ENCODE results near the gene IGFBP7.

The IGFBP7 gene

DNA sequence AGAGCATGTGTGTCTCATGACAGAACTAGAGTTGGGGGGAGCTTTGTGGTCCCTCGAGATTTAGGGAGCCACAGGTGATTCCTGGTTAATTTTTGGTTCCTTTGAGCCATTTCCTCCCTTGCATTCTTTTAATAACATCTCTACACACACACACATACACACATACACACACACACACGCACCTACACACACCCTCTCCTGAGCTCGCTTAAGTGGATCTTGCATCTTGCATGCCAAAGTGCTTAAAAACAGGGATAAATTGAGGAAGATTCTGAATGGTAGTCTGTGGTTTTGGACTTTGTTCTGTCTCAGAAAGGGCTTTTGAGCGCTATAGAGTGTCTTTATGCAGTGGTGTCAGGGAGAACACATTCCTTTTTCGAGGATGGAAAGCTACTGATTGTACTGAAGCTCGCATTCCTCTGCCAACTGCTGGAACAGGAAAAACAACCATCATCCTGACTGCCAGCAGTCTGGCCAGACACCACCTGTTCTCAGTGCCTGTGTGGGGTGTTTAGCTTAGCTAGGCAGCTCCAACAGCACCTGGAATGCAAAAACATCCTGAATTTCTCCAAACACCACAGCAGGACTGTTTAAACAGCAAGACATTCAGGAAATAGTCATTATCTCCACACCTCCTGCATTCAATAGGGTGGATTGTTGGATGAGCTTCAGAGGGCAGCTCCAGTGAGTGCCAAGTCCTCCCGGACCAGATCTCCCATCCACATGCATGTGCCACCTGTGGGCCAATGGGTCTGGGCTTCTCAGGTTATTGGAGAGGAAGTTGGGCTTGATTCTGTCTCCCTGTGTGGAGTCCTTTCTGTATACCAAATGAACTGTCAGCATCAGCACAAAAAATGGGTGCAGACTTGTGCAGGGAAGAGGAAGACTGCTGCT lies 21.9 kb upstream of the IGFBP7 start:
- TF ChIP-seq, protein P1, sequence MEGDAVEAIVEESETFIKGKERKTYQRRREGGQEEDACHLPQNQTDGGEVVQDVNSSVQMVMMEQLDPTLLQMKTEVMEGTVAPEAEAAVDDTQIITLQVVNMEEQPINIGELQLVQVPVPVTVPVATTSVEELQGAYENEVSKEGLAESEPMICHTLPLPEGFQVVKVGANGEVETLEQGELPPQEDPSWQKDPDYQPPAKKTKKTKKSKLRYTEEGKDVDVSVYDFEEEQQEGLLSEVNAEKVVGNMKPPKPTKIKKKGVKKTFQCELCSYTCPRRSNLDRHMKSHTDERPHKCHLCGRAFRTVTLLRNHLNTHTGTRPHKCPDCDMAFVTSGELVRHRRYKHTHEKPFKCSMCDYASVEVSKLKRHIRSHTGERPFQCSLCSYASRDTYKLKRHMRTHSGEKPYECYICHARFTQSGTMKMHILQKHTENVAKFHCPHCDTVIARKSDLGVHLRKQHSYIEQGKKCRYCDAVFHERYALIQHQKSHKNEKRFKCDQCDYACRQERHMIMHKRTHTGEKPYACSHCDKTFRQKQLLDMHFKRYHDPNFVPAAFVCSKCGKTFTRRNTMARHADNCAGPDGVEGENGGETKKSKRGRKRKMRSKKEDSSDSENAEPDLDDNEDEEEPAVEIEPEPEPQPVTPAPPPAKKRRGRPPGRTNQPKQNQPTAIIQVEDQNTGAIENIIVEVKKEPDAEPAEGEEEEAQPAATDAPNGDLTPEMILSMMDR (conservative IDR thresholded peaks at IDR 0.05; ENCODE audit: low read depth, low read length), result no peak
- H3K4me3 ChIP-seq (ENCODE audit: low read depth, low read length), result no peak overlapping the region
- DNase-seq (ENCODE audit: low read depth), result peak; percentile 46

DNA sequence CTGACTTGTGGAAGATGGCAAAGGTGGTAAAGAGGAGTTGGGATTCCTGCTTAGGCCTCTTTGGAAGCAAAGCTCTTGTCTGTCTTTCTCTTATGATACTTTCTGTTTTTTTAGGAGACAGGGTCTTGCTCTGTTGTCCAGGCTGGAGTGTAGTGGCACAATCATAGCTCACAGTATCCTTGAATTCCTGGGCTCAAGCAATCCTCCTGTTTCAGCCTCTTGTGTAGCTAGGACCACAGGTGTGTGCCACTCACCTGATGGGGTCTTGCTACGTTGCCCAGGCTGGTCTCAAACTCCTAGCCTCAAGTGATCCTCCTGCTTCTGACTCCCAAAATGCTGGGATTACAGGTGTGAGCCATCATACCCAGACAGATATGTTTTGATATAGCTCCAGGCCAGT lies 19.3 kb upstream of the IGFBP7 start:
- H3K4me3 ChIP-seq (ENCODE audit: low read depth, low read length), result no peak overlapping the region
- DNase-seq (ENCODE audit: low read depth), result no peak
- TF ChIP-seq, protein P1 (conservative IDR thresholded peaks at IDR 0.05; ENCODE audit: low read depth, low read length), result no peak

DNA sequence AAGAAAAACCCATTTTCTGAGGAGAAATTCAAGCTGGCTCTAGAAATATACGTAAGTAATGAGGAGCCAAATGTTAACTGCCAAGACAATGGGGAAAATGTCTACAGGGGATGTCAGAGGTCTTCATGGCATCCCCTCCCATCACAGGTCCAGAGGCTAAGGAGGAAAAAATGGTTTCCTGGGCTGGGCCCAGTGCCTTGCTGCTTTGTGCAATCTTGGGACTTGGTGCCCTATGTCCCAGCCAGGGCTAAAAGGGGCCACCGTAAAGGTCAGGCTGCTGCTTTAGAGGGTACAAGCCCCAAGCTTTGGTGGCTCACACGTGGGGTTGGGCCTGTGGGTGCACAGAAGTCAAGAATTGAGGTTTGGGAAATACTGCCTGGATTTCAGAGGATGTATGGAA lies 17.2 kb upstream of the IGFBP7 start:
- H3K4me3 ChIP-seq (ENCODE audit: low read depth, low read length), result no peak overlapping the region
- no peak for DNase-seq (ENCODE audit: low read depth)
- TF ChIP-seq, protein P1 (conservative IDR thresholded peaks at IDR 0.05; ENCODE audit: low read depth, low read length), result no peak

DNA sequence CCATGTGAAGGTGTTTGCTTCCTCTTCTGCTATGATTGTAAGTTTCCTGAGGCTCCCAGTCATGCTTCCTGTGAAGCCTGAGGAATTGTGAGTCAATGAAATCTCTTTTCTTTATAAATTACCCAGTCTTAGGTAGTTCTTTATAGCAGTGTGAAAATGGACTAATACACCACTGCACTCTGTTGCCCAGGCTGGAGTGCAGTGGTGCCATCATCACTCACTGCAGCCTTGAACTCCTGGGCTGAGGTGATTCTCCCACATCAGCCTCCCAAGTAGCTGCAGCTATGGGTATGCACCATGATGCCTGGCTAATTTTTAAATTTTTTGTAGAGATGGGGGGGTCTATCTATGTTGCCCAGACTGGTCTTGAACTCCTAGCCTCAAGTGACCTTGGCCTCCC lies 15.8 kb upstream of the IGFBP7 start:
- H3K4me3 ChIP-seq (ENCODE audit: low read depth, low read length), result no peak overlapping the region
- TF ChIP-seq, protein P1 (conservative IDR thresholded peaks at IDR 0.05; ENCODE audit: low read depth, low read length), result no peak
- DNase-seq (ENCODE audit: low read depth), result no peak

DNA sequence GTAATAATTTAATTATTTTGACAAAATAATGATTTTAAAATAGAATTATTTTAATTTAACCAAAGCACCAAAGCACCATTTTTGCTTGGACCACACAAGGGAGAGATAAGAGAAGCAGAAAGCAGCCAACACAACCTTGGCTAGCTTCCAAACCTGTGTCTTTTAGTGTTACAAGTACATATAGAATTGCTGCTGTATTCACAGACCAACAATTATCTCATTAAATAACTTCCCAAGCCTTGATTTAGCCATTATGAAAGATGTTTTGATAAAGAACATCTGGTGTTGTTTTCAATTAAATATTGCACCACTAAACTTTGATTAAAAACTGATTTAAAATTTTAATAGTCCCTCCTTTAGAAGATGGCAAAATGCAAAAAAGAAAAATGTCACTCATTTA lies 14.0 kb upstream of the IGFBP7 start:
- DNase-seq (ENCODE audit: low read depth), result peak; percentile 52
- TF ChIP-seq, protein P1 (conservative IDR thresholded peaks at IDR 0.05; ENCODE audit: low read depth, low read length), result no peak
- H3K4me3 ChIP-seq (ENCODE audit: low read depth, low read length), result no peak overlapping the region

DNA sequence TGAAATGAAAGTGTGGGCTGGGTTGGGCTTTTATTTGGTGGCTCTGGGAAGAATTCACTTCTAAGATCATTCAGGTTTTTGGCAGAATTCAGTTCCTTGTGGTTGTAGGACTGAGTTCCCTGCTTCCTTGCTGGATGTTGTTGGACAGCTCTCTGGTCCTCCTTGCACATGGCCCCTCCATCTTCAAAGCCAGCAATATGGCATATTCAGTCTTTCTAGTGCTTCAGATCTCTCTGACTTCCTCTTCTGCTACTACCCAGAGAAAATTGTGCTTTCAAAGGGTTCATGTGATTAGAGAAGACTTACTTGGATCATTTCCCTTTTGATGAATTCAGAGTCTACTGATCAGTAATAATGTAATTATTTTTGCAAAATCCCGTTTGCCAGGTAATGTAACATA lies 12.8 kb upstream of the IGFBP7 start:
- TF ChIP-seq, protein P1 (conservative IDR thresholded peaks at IDR 0.05; ENCODE audit: low read depth, low read length), result no peak
- DNase-seq (ENCODE audit: low read depth), result no peak
- no peak overlapping the region for H3K4me3 ChIP-seq (ENCODE audit: low read depth, low read length)

Measured in choroid plexus epithelial cell (primary cell).